PC-9 (cell line): ENCODE data around the gene TP53I11. TPM values are rescaled to one million over a fixed set of nuclear protein-coding genes. Genes with fewer than 3 reads are reported as not detected.

Experiments
- Bru-seq: library from RNA; stranded (reverse); fragments of 400-500 nt; gene quantifications from one replicate; lab custom pipeline; 2021; lab: Mats Ljungman, UMichigan
- BruChase-seq, 2 experiments: library from RNA; stranded (reverse); fragments of 400-500 nt; gene quantifications; one replicate each; lab custom pipeline; 2021; lab: Mats Ljungman, UMichigan
- BruUV-seq: library from RNA; stranded (reverse); fragments of 400-500 nt; replicated peaks from 2 replicates; lab custom pipeline; 2021; lab: Mats Ljungman, UMichigan
- CTCF ChIA-PET: fragments of 300-600 bp; sonication (Branson Sonifier 250); formaldehyde crosslinking; loops from one replicate; lab custom pipeline; 2022; ENCODE audit warnings: antibody characterized with exemption; lab: Charles Lee
- POLR2A ChIA-PET: fragments of 300-600 bp; sonication (Branson Sonifier 250); formaldehyde crosslinking; loops from one replicate; lab custom pipeline; 2022; ENCODE audit warnings: antibody characterized with exemption; ENCODE audit not compliant: unreplicated experiment; lab: Charles Lee
- DNase-seq, 2 experiments: peaks; one replicate each; pipeline versions ENCODE4 v3.0.0 to v3.0.0-alpha.2; 2015 to 2022; ENCODE audit warnings: mixed read lengths in 1 of 2
- H2AFZ ChIP-seq: fragments of 200-600 bp; sonication (generic); 2 replicates; pipeline ENCODE4 v1.8.1; 2017; ENCODE audit warnings: antibody characterized with exemption
- H3F3A ChIP-seq: fragments of 200-600 bp; sonication (generic); 2 replicates; pipeline ENCODE4 v1.8.1; 2017; ENCODE audit warnings: antibody characterized with exemption, mild to moderate bottlenecking, low read depth; ENCODE audit not compliant: insufficient read depth
- H3K27ac ChIP-seq: fragments of 200-600 bp; sonication (generic); 2 replicates; pipeline ENCODE4 v1.6.1; 2016; ENCODE audit warnings: mixed run types
- H3K27me3 ChIP-seq: fragments of 200-600 bp; sonication (generic); 2 replicates; pipeline ENCODE4 v1.6.1; 2016; ENCODE audit warnings: low read depth, mixed run types; ENCODE audit not compliant: insufficient read depth
- H3K36me3 ChIP-seq: fragments of 200-600 bp; sonication (generic); 2 replicates; pipeline ENCODE4 v1.6.1; 2016; ENCODE audit warnings: low read depth, mixed run types
- H3K4me1 ChIP-seq: fragments of 200-600 bp; sonication (generic); replicated peaks from 2 replicates; pipeline ENCODE4 v1.6.1; 2016; ENCODE audit warnings: mixed run types; ENCODE audit not compliant: insufficient read depth
- H3K4me2 ChIP-seq: fragments of 200-600 bp; sonication (generic); 2 replicates; pipeline ENCODE4 v1.6.1; 2017; ENCODE audit warnings: mixed run types
- H3K4me3 ChIP-seq: fragments of 200-600 bp; sonication (generic); 2 replicates; pipeline ENCODE4 v1.6.1; 2016; ENCODE audit warnings: mixed run types
- H3K79me2 ChIP-seq: fragments of 200-600 bp; sonication (generic); 2 replicates; pipeline ENCODE4 v1.6.1; 2017; ENCODE audit warnings: low read depth, mixed run types
- H3K9me2 ChIP-seq: fragments of 200-600 bp; sonication (generic); 2 replicates; pipeline ENCODE4 v1.8.1; 2017; ENCODE audit warnings: mild to moderate bottlenecking; ENCODE audit not compliant: insufficient read depth
- H3K9me3 ChIP-seq: fragments of 200-600 bp; sonication (generic); 2 replicates; pipeline ENCODE4 v1.8.1; 2016; ENCODE audit warnings: low read depth; ENCODE audit not compliant: insufficient read depth
- H4K20me1 ChIP-seq: fragments of 200-600 bp; sonication (generic); 2 replicates; pipeline ENCODE4 v1.8.1; 2017; ENCODE audit not compliant: insufficient read depth
- CTCF ChIP-seq: fragments of 200-600 bp; sonication (generic); conservative IDR thresholded peaks from 2 replicates; pipeline ENCODE4 v1.6.1; 2017; ENCODE audit warnings: mixed run types, antibody characterized with exemption, mild to moderate bottlenecking, moderate library complexity
- EZH2 ChIP-seq: fragments of 200-600 bp; sonication (generic); IDR thresholded peaks from 2 replicates; pipeline ENCODE4 v1.8.0; 2017; ENCODE audit warnings: antibody characterized with exemption, low read depth
- intact Hi-C: fragments of 100-400 bp; cut with micrococcal nuclease; formaldehyde crosslinking; loops from one replicate; pipeline ENCODE4 v1.10.0; 2022; ENCODE audit not compliant: unreplicated experiment
- long read RNA-seq: library from polyadenylated mRNA; stranded (forward); transcript quantifications from one replicate; pipeline ENCODE4 v2.0.0, GENCODE V29; 2022
- total RNA-seq: library from RNA; stranded (reverse); gene quantifications from 2 replicates; pipeline ENCODE4 v1.2.3, GENCODE V29; 2021

Gene TP53I11
- 0.46 and 1.1 TPM in 2 replicates for total RNA-seq
- percentile 11 among the genes with signal in this experiment for Bru-seq, nascent RNA
- percentile 11 among the genes with signal in this experiment for BruChase-seq, experiment 1, labeled RNA remaining after a 2-hour chase
- percentile 11 among the genes with signal in this experiment for BruChase-seq, experiment 2, labeled RNA remaining after a 6-hour chase
- long read RNA-seq, result 0 reads

GRCh38 chr11:44950625-44951476 is at the start of gene TP53I11:
Gene TP53I11, minus strand, starts transcription at chr11:44950883. Its CDS starts 12,548 bp downstream, at chr11:44938335.
- BruUV-seq, result no TSS peak
- Histone ChIP-seq H3K27ac (no peak within 1 kb of the TSS), H3K4me1 (peaks cover 9% of the 10 kb centered on the region), H3K27me3 (no peaks in the 10 kb centered on the region), H4K20me1 (no peaks in the 10 kb centered on the region; the same call in 1 of the 2 replicates), H3K79me2 (no peaks in the 10 kb centered on the region), H3K4me2 (no peak within 1 kb of the TSS), H2AFZ (no peak within 1 kb of the TSS), H3K9me2 (no peaks in the 10 kb centered on the region), H3K4me3 (no peak within 1 kb of the TSS), H3K36me3 (no peaks in the 10 kb centered on the region), H3F3A (no peaks in the 10 kb centered on the region), H3K9me3 (no peaks in the 10 kb centered on the region)
- DNase-seq, result no peak
- ChIA-PET POLR2A (no interaction called here), CTCF (no interaction called here)
- TF ChIP-seq CTCF (no peak), EZH2 (no peak)
- intact Hi-C loops, result no loop called here

GRCh38 chr11:44999068-44999467 is 48.4 kb upstream of the TP53I11 start:
- no peak overlapping the region for H2AFZ ChIP-seq
- no peaks in the 10 kb centered on the region for H3K4me1 ChIP-seq
- no peaks in the 10 kb centered on the region for H4K20me1 ChIP-seq
- H3K27me3 ChIP-seq, result peaks cover 16% of the 10 kb centered on the region; the same call in 1 of the 2 replicates
- no peaks in the 10 kb centered on the region for H3K36me3 ChIP-seq
- no peak overlapping the region for H3K4me2 ChIP-seq
- peak in 1 of 2 experiments; percentile 32 for DNase-seq
- H3K79me2 ChIP-seq, result no peaks in the 10 kb centered on the region
- no TSS peak for BruUV-seq
- no peak overlapping the region for H3K27ac ChIP-seq
- H3K9me3 ChIP-seq, result no peaks in the 10 kb centered on the region
- H3F3A ChIP-seq, result no peaks in the 10 kb centered on the region
- TF ChIP-seq CTCF, result no peak
- TF ChIP-seq EZH2, result no peak
- intact Hi-C loops, result no loop called here
- no peak overlapping the region for H3K4me3 ChIP-seq
- ChIA-PET CTCF (no interaction called here), POLR2A (no interaction called here)
- H3K9me2 ChIP-seq, result no peaks in the 10 kb centered on the region

GRCh38 chr11:44998051-44998450 is 47.4 kb upstream of the TP53I11 start:
- ChIA-PET CTCF (no interaction called here), POLR2A (no interaction called here)
- no peak for TF ChIP-seq CTCF
- TF ChIP-seq EZH2, result no peak
- Histone ChIP-seq H3K4me2 (no peak overlapping the region), H4K20me1 (no peaks in the 10 kb centered on the region), H3K4me3 (no peak overlapping the region), H3K27me3 (peaks cover 26% of the 10 kb centered on the region), H3K79me2 (no peaks in the 10 kb centered on the region), H3F3A (no peaks in the 10 kb centered on the region), H3K9me3 (no peaks in the 10 kb centered on the region), H3K9me2 (no peaks in the 10 kb centered on the region), H2AFZ (no peak overlapping the region), H3K27ac (no peak overlapping the region), H3K36me3 (no peaks in the 10 kb centered on the region), H3K4me1 (no peaks in the 10 kb centered on the region)
- BruUV-seq, result no TSS peak
- intact Hi-C loops, result no loop called here
- DNase-seq, result no peak
